22Rv1 (cell line): ENCODE measurements around the gene CD14.
"Not testable (repeated sequence)": the region's sequence is repeated elsewhere in the genome, so short reads cannot be mapped to it uniquely, and the experiment has no call there.

Source experiments
- H3K27ac ChIP-seq: fragments of 450-650 bp; 2 replicates; pipeline ENCODE4 v1.5.1; 2017
- CTCF ChIP-seq: fragments of 450-650 bp; IDR thresholded peaks from 2 replicates; pipeline ENCODE4 v1.5.1; 2017; ENCODE audit warnings: mild to moderate bottlenecking
- ZFX ChIP-seq: fragments of 450-650 bp; IDR thresholded peaks from 2 replicates; pipeline ENCODE4 v1.6.1; 2017; ENCODE audit warnings: antibody characterized with exemption, borderline replicate concordance

The CD14 gene

GRCh38 chr5:140632366-140633020 is 482 bp downstream of the CD14 start:
- TF ChIP-seq CTCF (no peak), ZFX (no peak)
- H3K27ac ChIP-seq = no peak overlapping the region

GRCh38 chr5:140631831-140632365 is 1.1 kb downstream of the CD14 start:
- TF ChIP-seq ZFX (no peak), CTCF (no peak)
- no peak overlapping the region for H3K27ac ChIP-seq

GRCh38 chr5:140631036-140631417 is 1.9 kb downstream of the CD14 start:
- TF ChIP-seq ZFX = no peak
- no peak for TF ChIP-seq CTCF
- no peak overlapping the region for H3K27ac ChIP-seq

- H3K27ac ChIP-seq = no peak overlapping the region
- TF ChIP-seq CTCF = no peak
- no peak for TF ChIP-seq ZFX
Measured at GRCh38 chr5:140630292-140631035, 2.5 kb downstream of the CD14 start.

GRCh38 chr5:140628711-140629110 is 4.3 kb downstream of the CD14 start:
- TF ChIP-seq ZFX = no peak
- TF ChIP-seq CTCF = no peak
- H3K27ac ChIP-seq = no peak overlapping the region

- no peak overlapping the region for H3K27ac ChIP-seq
- TF ChIP-seq ZFX = no peak
- TF ChIP-seq CTCF = no peak
Measured at GRCh38 chr5:140627972-140628371, 5.0 kb downstream of the CD14 start.

- not testable (repeated sequence) for H3K27ac ChIP-seq
Measured at GRCh38 chr5:140624886-140625285, 8.1 kb downstream of the CD14 start.

GRCh38 chr5:140623061-140623460 is 9.9 kb downstream of the CD14 start:
- not testable (repeated sequence) for H3K27ac ChIP-seq
